Osteoblast (primary cell): ENCODE results near the gene ATN1. TPM values are rescaled to one million over a fixed set of nuclear protein-coding genes. Genes with fewer than 3 reads are reported as not detected.

Experiments used
- DNase-seq: peaks from one replicate; pipeline ENCODE4 v3.0.0; 2011; ENCODE audit warnings: low spot score, mixed read lengths; ENCODE audit not compliant: insufficient read length; ENCODE audit errors: missing footprints
- H2AFZ ChIP-seq: 2 replicates; pipeline ENCODE4 v1.6.0; 2011; ENCODE audit warnings: mild to moderate bottlenecking, low read length
- H3K27ac ChIP-seq: 2 replicates; pipeline ENCODE4 v1.5.1; 2011; ENCODE audit warnings: mild to moderate bottlenecking, low read depth, low read length, moderate library complexity
- H3K27me3 ChIP-seq: 2 replicates; pipeline ENCODE4 v1.6.0; 2012; ENCODE audit warnings: mild to moderate bottlenecking, control low read depth, inconsistent platforms, low read length, moderate library complexity; ENCODE audit not compliant: insufficient read depth
- H3K36me3 ChIP-seq: 2 replicates; pipeline ENCODE4 v1.5.1; 2011; ENCODE audit warnings: mild to moderate bottlenecking, low read length, control low read depth, moderate library complexity; ENCODE audit not compliant: insufficient read depth
- H3K4me1 ChIP-seq: 2 replicates; pipeline ENCODE4 v1.5.1; 2011; ENCODE audit warnings: mild to moderate bottlenecking, low read length, control low read depth, moderate library complexity; ENCODE audit not compliant: insufficient read depth
- H3K4me2 ChIP-seq: 2 replicates; pipeline ENCODE4 v1.6.0; 2011; ENCODE audit warnings: mild to moderate bottlenecking, low read length; ENCODE audit not compliant: insufficient read depth
- H3K4me3 ChIP-seq: fragments of 200-600 bp; sonication (generic); 3 replicates; pipeline ENCODE4 v1.5.1; 2012; ENCODE audit warnings: mild to moderate bottlenecking, low read length, inconsistent platforms; ENCODE audit not compliant: insufficient read depth
- H3K79me2 ChIP-seq: 2 replicates; pipeline ENCODE4 v1.6.0; 2012; ENCODE audit warnings: mild to moderate bottlenecking, low read length, control low read depth, inconsistent platforms; ENCODE audit not compliant: insufficient read depth
- H3K9me3 ChIP-seq: 2 replicates; pipeline ENCODE4 v1.5.1; 2011; ENCODE audit warnings: low read depth, low read length, control low read depth
- H4K20me1 ChIP-seq: 2 replicates; pipeline ENCODE4 v1.6.0; 2012; ENCODE audit warnings: mild to moderate bottlenecking, low read length, control low read depth; ENCODE audit not compliant: insufficient read depth
- CTCF ChIP-seq: IDR thresholded peaks from 2 replicates; pipeline ENCODE4 v1.5.1; 2011; ENCODE audit warnings: mild to moderate bottlenecking, low read depth, low read length, moderate library complexity; ENCODE audit errors: extremely low read depth
- total RNA-seq: library from RNA; depleted of rRNA; stranded (reverse); fragments of >200 nt; gene quantifications from 2 replicates; pipeline ENCODE4 v1.2.3, GENCODE V29; 2012

The ATN1 gene
- total RNA-seq, 1 donor = 14.1 TPM

GRCh38 chr12:6957741-6958608 lies 30.2 kb downstream of the ATN1 start:
- no peak overlapping the region for H3K27ac ChIP-seq
- no peaks in the 10 kb centered on the region for H4K20me1 ChIP-seq
- H3K4me2 ChIP-seq = no peak overlapping the region
- H3K4me1 ChIP-seq = peaks cover 28% of the 10 kb centered on the region
- no peaks in the 10 kb centered on the region for H3K36me3 ChIP-seq
- no peak for TF ChIP-seq CTCF
- H2AFZ ChIP-seq = no peak overlapping the region
- no peak for DNase-seq
- no peaks in the 10 kb centered on the region for H3K9me3 ChIP-seq
- H3K4me3 ChIP-seq = no peak overlapping the region
- H3K27me3 ChIP-seq = no peaks in the 10 kb centered on the region
- H3K79me2 ChIP-seq = no peaks in the 10 kb centered on the region

GRCh38 chr12:6958609-6959057 lies 30.9 kb downstream of the ATN1 start:
- no peak overlapping the region for H3K4me2 ChIP-seq

DNA sequence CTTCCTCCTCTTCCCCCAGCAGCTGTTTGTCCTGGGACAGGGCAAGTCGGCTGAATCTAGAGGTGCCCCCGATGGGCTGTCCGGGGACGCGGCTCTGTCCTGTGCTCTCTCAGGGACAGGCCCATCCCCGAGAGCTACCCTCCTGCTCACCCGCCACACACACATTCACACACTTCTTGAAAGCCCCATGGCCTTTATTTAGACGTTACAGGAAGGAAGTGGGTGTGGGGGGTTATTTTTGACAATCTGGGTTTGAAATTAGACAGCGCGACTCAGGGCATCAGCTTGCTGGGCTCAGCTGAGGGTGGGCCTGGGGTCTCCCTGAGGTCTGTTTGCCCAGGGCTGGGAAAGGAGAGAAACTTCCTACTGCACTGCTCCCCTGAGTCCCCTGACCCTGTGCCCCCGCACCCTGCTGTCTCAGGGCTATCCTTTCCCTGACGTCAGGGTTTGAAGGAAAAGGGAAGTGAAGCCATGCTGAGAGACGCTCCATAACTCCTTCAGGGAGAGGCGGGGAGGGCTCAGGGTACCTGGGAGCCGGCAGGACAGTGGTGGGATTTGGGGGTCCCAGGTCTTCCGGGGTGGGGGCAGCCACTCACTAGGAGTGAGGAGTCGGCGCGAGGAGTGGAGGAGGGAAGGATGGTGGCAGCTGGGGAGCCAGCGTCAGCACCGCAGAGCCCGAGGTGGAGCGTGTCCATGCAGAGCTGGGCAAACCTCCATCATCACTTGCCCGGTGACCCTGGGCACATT lies 31.5 kb downstream of the ATN1 start:
- Histone ChIP-seq H2AFZ (no peak overlapping the region), H3K4me2 (no peak overlapping the region), H3K4me1 (peaks cover 17% of the 10 kb centered on the region), H3K27ac (no peak overlapping the region), H3K27me3 (no peaks in the 10 kb centered on the region), H3K36me3 (no peaks in the 10 kb centered on the region), H3K4me3 (no peak overlapping the region), H4K20me1 (no peaks in the 10 kb centered on the region), H3K9me3 (no peaks in the 10 kb centered on the region), H3K79me2 (no peaks in the 10 kb centered on the region)
- DNase-seq = no peak
- TF ChIP-seq CTCF = no peak

More at GRCh38 chr12:6958609-6959057, 30.9 kb downstream of the ATN1 start:
- Histone ChIP-seq H3K4me3 (no peak overlapping the region), H3K36me3 (no peaks in the 10 kb centered on the region), H3K79me2 (no peaks in the 10 kb centered on the region), H4K20me1 (no peaks in the 10 kb centered on the region), H3K27me3 (no peaks in the 10 kb centered on the region), H3K4me1 (peaks cover 22% of the 10 kb centered on the region), H3K27ac (no peak overlapping the region), H2AFZ (no peak overlapping the region), H3K9me3 (no peaks in the 10 kb centered on the region)
- no peak for DNase-seq
- TF ChIP-seq CTCF = no peak
